Vagina (tissue), 2 donors: ENCODE measurements around the gene S1PR2. TPM values are rescaled to one million over a fixed set of nuclear protein-coding genes. Genes with fewer than 3 reads are reported as not detected.
"Not testable (repeated sequence)": the region's sequence is repeated elsewhere in the genome, so short reads cannot be mapped to it uniquely, and the experiment has no call there.

ENCODE experiments used
- DNase-seq, 2 donors: peaks; one replicate each; pipeline ENCODE4 v3.0.0-alpha.2; 2017; ENCODE audit errors: extremely low spot score in 2 of 2
- H3K27ac ChIP-seq: fragments of 200-600 bp; sonication (generic); one replicate; pipeline ENCODE4 v1.5.1; 2019
- H3K27me3 ChIP-seq: fragments of 200-600 bp; sonication (generic); one replicate; pipeline ENCODE4 v1.5.1; 2019
- H3K36me3 ChIP-seq, 2 donors: fragments of 200-600 bp; sonication (generic); one replicate each; pipeline ENCODE4 v1.5.1; 2017 to 2019
- H3K4me1 ChIP-seq: fragments of 200-600 bp; sonication (generic); one replicate; pipeline ENCODE4 v1.5.1; 2019
- H3K4me3 ChIP-seq, 2 donors: fragments of 200-600 bp; sonication (generic); 1 replicate in 1 of 2; 2 replicates in 1 of 2; pipeline ENCODE4 v1.5.1; 2016 to 2019
- H3K9me3 ChIP-seq: fragments of 200-600 bp; sonication (generic); one replicate; pipeline ENCODE4 v1.5.1; 2019
- POLR2A ChIP-seq, 2 donors: fragments of 450-650 bp; IDR thresholded peaks; one replicate each; pipeline ENCODE4 v1.6.1; 2017; ENCODE audit warnings: antibody characterized with exemption in 2 of 2, mild to moderate bottlenecking in 2 of 2, moderate library complexity in 2 of 2
- POLR2AphosphoS5 ChIP-seq, 2 donors: sonication (generic); formaldehyde crosslinking; IDR thresholded peaks; one replicate each; pipeline ENCODE4 v1.9.0; 2017; ENCODE audit warnings: antibody characterized with exemption in 2 of 2, mild to moderate bottlenecking in 2 of 2, low read depth in 1 of 2; ENCODE audit not compliant: insufficient read depth in 1 of 2
- intact Hi-C: fragments of 100-400 bp; cut with DNase I; formaldehyde crosslinking; loops from one replicate; pipeline ENCODE4 v1.15.1; 2023
- total RNA-seq: library from RNA; depleted of rRNA; stranded (reverse); fragments of >200 nt; gene quantifications from one replicate; pipeline ENCODE4 v1.2.3, GENCODE V29; 2016
- TF ChIP-seq, protein P1 (sequence below), 3 experiments: fragments of 450-650 bp in 2 of 3; fragments of 200-600 bp in 1 of 3; sonication (generic) in 1 of 3; IDR thresholded peaks; one replicate each; pipeline ENCODE4 v1.5.1; 2017 to 2019; ENCODE audit warnings: antibody characterized with exemption in 3 of 3, mild to moderate bottlenecking in 2 of 3, moderate library complexity in 2 of 3

Gene S1PR2
- total RNA-seq, 1 donor from 2014 or later: 28.2 TPM

DNA sequence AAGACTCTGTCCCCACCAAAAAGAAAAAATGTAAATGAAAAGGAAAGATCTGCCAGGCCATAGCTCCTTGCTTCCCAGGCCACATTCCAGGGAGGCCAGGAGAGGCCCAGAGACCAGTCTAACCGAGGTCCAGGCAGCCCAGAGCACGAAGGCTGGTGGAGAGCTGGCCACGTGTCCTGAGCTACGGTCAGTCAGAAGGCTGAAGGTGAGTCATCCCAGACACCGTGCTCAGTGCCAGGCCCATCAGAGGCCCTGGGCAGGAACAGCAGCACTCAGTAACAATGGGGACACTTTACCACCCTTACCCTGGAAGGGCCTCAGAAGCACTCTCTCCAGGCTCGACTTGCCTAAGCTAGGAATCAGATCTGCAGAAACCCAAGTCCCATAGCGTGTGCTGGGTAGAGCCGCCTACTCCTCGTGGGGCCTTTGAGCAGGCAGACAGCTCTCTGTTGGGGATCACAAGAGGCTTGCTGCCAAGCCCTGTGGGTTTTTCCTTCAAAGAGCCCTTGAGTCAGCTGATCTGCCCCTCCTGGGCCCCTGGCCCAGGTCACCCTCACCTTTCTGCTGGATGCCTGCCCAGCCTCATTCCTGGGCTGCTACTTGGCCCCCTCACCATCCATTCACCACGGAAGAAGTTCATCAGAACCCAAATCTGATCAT lies 24.8 kb downstream of the S1PR2 start:
- Histone ChIP-seq H3K27me3 (no peaks in the 10 kb centered on the region), H3K4me1 (no peaks in the 10 kb centered on the region), H3K9me3 (no peaks in the 10 kb centered on the region), H3K27ac (no peak overlapping the region), H3K4me3 (no peak overlapping the region), H3K36me3 (no peaks in the 10 kb centered on the region)
- TF ChIP-seq POLR2AphosphoS5 (IDR thresholded peaks at IDR 0.05; ENCODE audit: insufficient read depth in 1 of 2, low read depth in 1 of 2): no peak
- no peak for TF ChIP-seq POLR2A (IDR thresholded peaks at IDR 0.05)
- TF ChIP-seq, protein P1, sequence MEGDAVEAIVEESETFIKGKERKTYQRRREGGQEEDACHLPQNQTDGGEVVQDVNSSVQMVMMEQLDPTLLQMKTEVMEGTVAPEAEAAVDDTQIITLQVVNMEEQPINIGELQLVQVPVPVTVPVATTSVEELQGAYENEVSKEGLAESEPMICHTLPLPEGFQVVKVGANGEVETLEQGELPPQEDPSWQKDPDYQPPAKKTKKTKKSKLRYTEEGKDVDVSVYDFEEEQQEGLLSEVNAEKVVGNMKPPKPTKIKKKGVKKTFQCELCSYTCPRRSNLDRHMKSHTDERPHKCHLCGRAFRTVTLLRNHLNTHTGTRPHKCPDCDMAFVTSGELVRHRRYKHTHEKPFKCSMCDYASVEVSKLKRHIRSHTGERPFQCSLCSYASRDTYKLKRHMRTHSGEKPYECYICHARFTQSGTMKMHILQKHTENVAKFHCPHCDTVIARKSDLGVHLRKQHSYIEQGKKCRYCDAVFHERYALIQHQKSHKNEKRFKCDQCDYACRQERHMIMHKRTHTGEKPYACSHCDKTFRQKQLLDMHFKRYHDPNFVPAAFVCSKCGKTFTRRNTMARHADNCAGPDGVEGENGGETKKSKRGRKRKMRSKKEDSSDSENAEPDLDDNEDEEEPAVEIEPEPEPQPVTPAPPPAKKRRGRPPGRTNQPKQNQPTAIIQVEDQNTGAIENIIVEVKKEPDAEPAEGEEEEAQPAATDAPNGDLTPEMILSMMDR (IDR thresholded peaks at IDR 0.05): no peak
- no peak for DNase-seq
- intact Hi-C loops: no loop called here

- no peak overlapping the region for H3K4me3 ChIP-seq
- intact Hi-C loops: no loop called here
- no peaks in the 10 kb centered on the region for H3K9me3 ChIP-seq
- no peaks in the 10 kb centered on the region for H3K27me3 ChIP-seq
- no peak for DNase-seq
- no peak overlapping the region for H3K27ac ChIP-seq
- TF ChIP-seq POLR2AphosphoS5 (IDR thresholded peaks at IDR 0.05; ENCODE audit: insufficient read depth in 1 of 2, low read depth in 1 of 2) (no peak), POLR2A (IDR thresholded peaks at IDR 0.05) (no peak)
- no peaks in the 10 kb centered on the region for H3K4me1 ChIP-seq
- no peaks in the 10 kb centered on the region for H3K36me3 ChIP-seq
Observed at GRCh38 chr19:10205636-10206035, 25.5 kb downstream of the S1PR2 start.

DNA sequence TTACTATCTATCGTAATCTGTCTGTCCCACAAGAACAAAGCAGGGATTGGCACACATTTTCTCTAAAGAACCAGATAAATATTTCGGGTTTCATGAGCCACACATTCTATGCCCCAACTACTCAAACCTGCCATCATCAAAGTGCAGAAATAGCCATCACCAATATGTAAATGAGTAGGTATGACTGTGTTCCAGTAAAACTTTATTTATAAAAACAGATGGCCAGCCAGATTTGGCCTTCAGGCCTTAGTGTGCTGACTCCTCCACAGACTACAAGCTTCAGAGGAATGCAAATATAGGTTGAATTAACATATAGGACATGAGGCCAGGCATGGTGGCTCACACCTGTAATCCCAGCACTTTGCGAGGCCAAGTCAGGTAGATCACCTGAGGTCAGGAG lies 27.4 kb downstream of the S1PR2 start:
- DNase-seq: no peak
- intact Hi-C loops: no loop called here
- H3K4me3 ChIP-seq: no peak overlapping the region
- TF ChIP-seq POLR2A (IDR thresholded peaks at IDR 0.05) (no peak), POLR2AphosphoS5 (IDR thresholded peaks at IDR 0.05; ENCODE audit: insufficient read depth in 1 of 2, low read depth in 1 of 2) (no peak)
- TF ChIP-seq, protein P1 (IDR thresholded peaks at IDR 0.05): no peak
- H3K9me3 ChIP-seq: no peaks in the 10 kb centered on the region
- H3K27ac ChIP-seq: no peak overlapping the region
- H3K36me3 ChIP-seq: no peaks in the 10 kb centered on the region
- H3K27me3 ChIP-seq: no peaks in the 10 kb centered on the region
- H3K4me1 ChIP-seq: no peaks in the 10 kb centered on the region

DNA sequence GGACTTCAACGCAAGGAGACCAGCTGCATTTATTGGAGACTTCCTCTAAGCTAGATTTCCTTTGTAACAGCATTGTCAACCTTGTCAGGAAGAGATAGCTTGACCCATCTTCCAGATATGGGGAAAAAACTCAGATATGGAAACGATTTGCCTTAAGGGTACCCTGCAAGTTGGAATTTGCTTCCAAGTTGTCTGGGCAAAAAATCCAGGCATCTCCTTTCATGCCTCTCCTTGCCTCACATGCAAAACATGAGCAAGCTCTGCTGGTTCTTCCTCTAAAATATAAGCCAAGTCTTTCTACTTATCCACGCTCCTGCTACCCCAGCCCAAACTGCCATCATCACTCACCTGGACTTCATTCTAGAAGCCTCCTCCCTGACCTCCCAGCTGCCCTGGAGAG lies 30.0 kb downstream of the S1PR2 start:
- Histone ChIP-seq H3K27me3 (no peaks in the 10 kb centered on the region), H3K4me3 (no peak overlapping the region), H3K27ac (no peak overlapping the region), H3K9me3 (no peaks in the 10 kb centered on the region), H3K4me1 (no peaks in the 10 kb centered on the region), H3K36me3 (no peaks in the 10 kb centered on the region)
- DNase-seq: no peak
- intact Hi-C loops: no loop called here
- TF ChIP-seq POLR2A (IDR thresholded peaks at IDR 0.05) (no peak), POLR2AphosphoS5 (IDR thresholded peaks at IDR 0.05; ENCODE audit: insufficient read depth in 1 of 2, low read depth in 1 of 2) (no peak)
- TF ChIP-seq, protein P1 (IDR thresholded peaks at IDR 0.05): no peak

- intact Hi-C loops, H3K36me3 ChIP-seq, H3K27me3 ChIP-seq, H3K9me3 ChIP-seq, H3K27ac ChIP-seq, H3K4me3 ChIP-seq, DNase-seq, H3K4me1 ChIP-seq: not testable (repeated sequence)
Observed at GRCh38 chr19:10200101-10200500, 31.0 kb downstream of the S1PR2 start.

- intact Hi-C loops, H3K27me3 ChIP-seq, H3K27ac ChIP-seq, H3K4me3 ChIP-seq, DNase-seq, H3K4me1 ChIP-seq, H3K9me3 ChIP-seq, H3K36me3 ChIP-seq: not testable (repeated sequence)
Observed at GRCh38 chr19:10198889-10199644, 32.1 kb downstream of the S1PR2 start.
